SK-N-SH (cell line): ENCODE results near the gene MID1. TPM values are rescaled to one million over a fixed set of nuclear protein-coding genes. Genes with fewer than 3 reads are reported as not detected.

Experiments used
- CTCF ChIA-PET: fragments of 300-600, 350-600 bp; formaldehyde crosslinking; extraction: SDS; loops from one replicate; lab custom pipeline; 2021; lab: Yijun Ruan, JAX
- POLR2A ChIA-PET: fragments of 350-600 bp; sonication (Branson Sonifier 250); formaldehyde crosslinking; extraction: SDS; loops from one replicate; lab custom pipeline; 2020; ENCODE audit warnings: antibody characterized with exemption, inconsistent platforms; lab: Yijun Ruan, JAX
- DNase-seq: peaks from one replicate; pipeline ENCODE4 v3.0.0; 2012
- H2AFZ ChIP-seq: fragments of 200-600 bp; sonication (generic); 2 replicates; pipeline ENCODE4 v1.8.1; 2016; ENCODE audit warnings: antibody characterized with exemption, mild to moderate bottlenecking, low read depth
- H3F3A ChIP-seq: fragments of 200-600 bp; sonication (generic); replicated peaks from 2 replicates; pipeline ENCODE3; 2016; ENCODE audit warnings: antibody characterized with exemption, mild to moderate bottlenecking; ENCODE audit not compliant: insufficient read depth
- H3K27ac ChIP-seq, 2 experiments: fragments of 200-500 bp in 1 of 2; fragments of 200-600 bp in 1 of 2; sonication (Bioruptor generic) in 1 of 2; sonication (generic), shearing (Covaris generic) in 1 of 2; 2 replicates each; pipeline versions ENCODE4 v1.5.1 to v1.6.1; 2014 to 2016; ENCODE audit warnings: low read depth in 2 of 2, inconsistent platforms in 1 of 2, low read length in 1 of 2, mild to moderate bottlenecking in 1 of 2, mixed read lengths in 1 of 2
- H3K27me3 ChIP-seq: fragments of 200-600 bp; sonication (generic), shearing (Covaris generic); 2 replicates; pipeline ENCODE4 v1.6.1; 2016; ENCODE audit warnings: mixed run types; ENCODE audit not compliant: insufficient read depth
- H3K36me3 ChIP-seq, 2 experiments: fragments of 200-500 bp in 1 of 2; fragments of 200-600 bp in 1 of 2; sonication (Bioruptor generic) in 1 of 2; sonication (generic) in 1 of 2; replicated peaks in 1 of 2; 2 replicates each; pipeline versions ENCODE3 to v1.5.1; 2014 to 2016; ENCODE audit warnings: low read length in 1 of 2, mild to moderate bottlenecking in 1 of 2; ENCODE audit not compliant: insufficient read depth in 2 of 2, control insufficient read depth in 1 of 2
- H3K4me1 ChIP-seq, 2 experiments: fragments of 200-500 bp in 1 of 2; fragments of 200-600 bp in 1 of 2; sonication (Bioruptor generic) in 1 of 2; sonication (generic), shearing (Covaris generic) in 1 of 2; 2 replicates each; pipeline versions ENCODE4 v1.5.1 to v1.6.1; 2014 to 2016; ENCODE audit warnings: low read depth in 1 of 2, low read length in 1 of 2, mixed run types in 1 of 2; ENCODE audit not compliant: insufficient read depth in 2 of 2, control insufficient read depth in 1 of 2
- H3K4me2 ChIP-seq: fragments of 200-600 bp; sonication (generic), shearing (Covaris generic); 2 replicates; pipeline ENCODE4 v1.6.1; 2017; ENCODE audit warnings: mixed run types
- H3K4me3 ChIP-seq, 2 experiments: fragments of 200-500 bp in 1 of 2; fragments of 200-600 bp in 1 of 2; sonication (Bioruptor generic) in 1 of 2; sonication (generic), shearing (Covaris generic) in 1 of 2; 2 replicates each; pipeline versions ENCODE4 v1.5.1 to v1.8.1; 2014 to 2016; ENCODE audit warnings: low read depth in 2 of 2, inconsistent platforms in 1 of 2, low read length in 1 of 2, mild to moderate bottlenecking in 1 of 2, mixed read lengths in 1 of 2, moderate library complexity in 1 of 2
- H3K79me2 ChIP-seq: fragments of 200-600 bp; sonication (generic); 2 replicates; pipeline ENCODE4 v1.8.1; 2017; ENCODE audit warnings: mild to moderate bottlenecking; ENCODE audit not compliant: insufficient read depth
- H3K9ac ChIP-seq: fragments of 200-600 bp; sonication (generic); 2 replicates; pipeline ENCODE4 v1.6.1; 2017; ENCODE audit warnings: mixed run types
- H3K9me2 ChIP-seq: fragments of 200-600 bp; sonication (generic); 2 replicates; pipeline ENCODE4 v1.6.1; 2017; ENCODE audit warnings: mixed run types
- H3K9me3 ChIP-seq: fragments of 200-600 bp; sonication (generic); 2 replicates; pipeline ENCODE4 v1.6.1; 2017; ENCODE audit warnings: mixed run types, mild to moderate bottlenecking, moderate library complexity
- H4K20me1 ChIP-seq: fragments of 200-600 bp; sonication (generic); 2 replicates; pipeline ENCODE4 v1.6.1; 2017; ENCODE audit warnings: mild to moderate bottlenecking, mixed run types; ENCODE audit not compliant: insufficient read depth
- CHD2 ChIP-seq: fragments of 150-350 bp; IDR thresholded peaks from 2 replicates; pipeline ENCODE4 v1.6.1; 2018; ENCODE audit warnings: low read length; ENCODE audit not compliant: partially characterized antibody
- FOSL2 ChIP-seq: IDR thresholded peaks from 2 replicates; pipeline ENCODE4 v1.4.0; 2012; ENCODE audit warnings: low read depth, mild to moderate bottlenecking, moderate library complexity, borderline replicate concordance
- GABPA ChIP-seq: IDR thresholded peaks from 2 replicates; pipeline ENCODE4 v1.4.0; 2012; ENCODE audit warnings: low read depth, mild to moderate bottlenecking
- JUND ChIP-seq: IDR thresholded peaks from 2 replicates; pipeline ENCODE4 v1.4.0; 2012
- MEF2A ChIP-seq: IDR thresholded peaks from 2 replicates; pipeline ENCODE4 v1.4.0; 2012; ENCODE audit warnings: low read depth, borderline replicate concordance
- NFIC ChIP-seq: IDR thresholded peaks from 2 replicates; pipeline ENCODE4 v1.4.0; 2012; ENCODE audit warnings: borderline replicate concordance
- NRF1 ChIP-seq: IDR thresholded peaks from 2 replicates; pipeline ENCODE4 v1.6.1; 2012; ENCODE audit warnings: low read depth, mild to moderate bottlenecking, low read length
- RAD21 ChIP-seq: IDR thresholded peaks from 2 replicates; pipeline ENCODE4 v1.6.1; 2012; ENCODE audit warnings: mild to moderate bottlenecking, low read length
- RCOR1 ChIP-seq: fragments of 150-350 bp; IDR thresholded peaks from 2 replicates; pipeline ENCODE4 v1.6.1; 2017; ENCODE audit warnings: antibody characterized with exemption, low read length
- SIN3A ChIP-seq: IDR thresholded peaks from 2 replicates; pipeline ENCODE4 v1.6.1; 2012; ENCODE audit warnings: low read depth, mild to moderate bottlenecking, low read length, moderate library complexity, borderline replicate concordance
- SMC3 ChIP-seq: IDR thresholded peaks from 2 replicates; pipeline ENCODE4 v1.6.1; 2012; ENCODE audit warnings: low read depth, low read length, improper control_type of control experiment
- ZBTB33 ChIP-seq: IDR thresholded peaks from 2 replicates; pipeline ENCODE4 v1.4.0; 2012; ENCODE audit warnings: low read depth, borderline replicate concordance
- WGBS: methylation state at CpG from one replicate; pipeline ENCODE4 v1.1.6; 2017; ENCODE audit warnings: low lambda C conversion rate; 5-methylcytosine and 5-hydroxymethylcytosine counted together
- polyA plus RNA-seq, 3 experiments: library from polyadenylated mRNA; depleted of rRNA; stranded (reverse); fragments of >200 nt; gene quantifications; 2 replicates each; pipeline ENCODE4 v1.2.3, GENCODE V29; 2012
- TF ChIP-seq, protein P1 (sequence below): IDR thresholded peaks from 2 replicates; pipeline ENCODE4 v1.4.0; 2012; ENCODE audit warnings: low read depth

The MID1 gene
- polyA plus RNA-seq, 1 of the 3 experiments (the other 2 are of a cell fraction): 10.4 TPM

GRCh38 chrX:10548688-10549087 lies 71.7 kb downstream of the MID1 start:
- no peaks in the 10 kb centered on the region for H3K9me3 ChIP-seq
- CTCF ChIA-PET: interaction anchor here (1.7 kb wide), 1 partner anchor 174 kb away, joined by 6 read pairs; no protein-coding TSS in a partner anchor
- TF ChIP-seq JUND (0 out of 2 replicates have a peak, but pooled peaks have one; percentile 9), MEF2A (no peak)
- TF ChIP-seq, all 33 proteins: peak for 1
- Histone ChIP-seq H4K20me1 (no peaks in the 10 kb centered on the region), H3K4me1 (peaks cover 0 to 10% of the 10 kb centered on the region in 2 experiments; a peak in 2 of 4 replicates), H3K27me3 (no peaks in the 10 kb centered on the region), H3K36me3 (no peaks in the 10 kb centered on the region), H3F3A (no peaks in the 10 kb centered on the region), H3K4me3 (no peak overlapping the region), H3K79me2 (no peaks in the 10 kb centered on the region), H3K9me2 (no peaks in the 10 kb centered on the region), H3K9ac (no peak overlapping the region), H3K27ac (peak overlapping the region; percentile 34 to 64), H3K4me2 (no peak overlapping the region), H2AFZ (no peak overlapping the region; the same call in 1 of the 2 replicates)
- no peak for DNase-seq
- 27% methylated on average over 2 of the region's 2 CpGs for WGBS
- POLR2A ChIA-PET: no interaction called here

DNA sequence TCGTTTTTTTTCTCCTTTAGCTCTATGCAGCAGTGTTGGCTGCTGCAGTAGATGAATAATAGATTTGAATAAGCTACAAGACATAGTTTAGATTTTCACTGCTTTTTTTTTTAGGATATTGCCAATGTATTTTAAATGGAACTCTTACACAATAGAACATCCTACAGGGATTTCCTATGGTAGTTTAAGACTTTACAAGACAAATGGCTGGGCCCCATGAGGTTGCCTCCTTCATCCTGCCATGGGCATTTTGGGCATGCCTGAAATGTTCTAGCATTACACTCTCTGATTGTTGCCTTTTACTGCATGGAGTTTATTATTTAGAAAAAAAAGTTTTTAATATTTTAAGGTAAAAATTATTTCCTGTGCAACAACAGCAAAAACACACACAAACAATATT lies 74.5 kb downstream of the MID1 start:
- Histone ChIP-seq H3K4me1 (peaks cover 0 to 10% of the 10 kb centered on the region in 2 experiments; a peak in 2 of 4 replicates), H3K4me3 (no peak overlapping the region), H3K9ac (no peak overlapping the region), H3K9me3 (no peaks in the 10 kb centered on the region), H3K27ac (no peak overlapping the region), H2AFZ (no peak overlapping the region), H4K20me1 (no peaks in the 10 kb centered on the region), H3K27me3 (no peaks in the 10 kb centered on the region), H3K9me2 (no peaks in the 10 kb centered on the region), H3K4me2 (no peak overlapping the region), H3F3A (no peaks in the 10 kb centered on the region), H3K36me3 (no peaks in the 10 kb centered on the region), H3K79me2 (no peaks in the 10 kb centered on the region)
- DNase-seq: no peak
- ChIA-PET POLR2A (no interaction called here), CTCF (no interaction called here)
- 50% methylated on average over 1 of the region's 1 CpG for WGBS
- TF ChIP-seq FOSL2 (no peak), MEF2A (no peak), SMC3 (no peak), GABPA (no peak), ZBTB33 (no peak), RCOR1 (no peak), SIN3A (no peak), CHD2 (no peak), NRF1 (no peak), RAD21 (no peak), NFIC (no peak)
- TF ChIP-seq, protein P1, sequence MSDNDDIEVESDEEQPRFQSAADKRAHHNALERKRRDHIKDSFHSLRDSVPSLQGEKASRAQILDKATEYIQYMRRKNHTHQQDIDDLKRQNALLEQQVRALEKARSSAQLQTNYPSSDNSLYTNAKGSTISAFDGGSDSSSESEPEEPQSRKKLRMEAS: no peak
